GM18861 (cell line): Measurements from ENCODE around the gene TNPO3.
"Not testable (repeated sequence)": the region's sequence is repeated elsewhere in the genome, so short reads cannot be mapped to it uniquely, and the experiment has no call there.

Experiments used
- ATAC-seq: cut with Tn5 transposase; IDR thresholded peaks from one replicate; pipeline ENCODE4 v1.9.1; 2021; ENCODE audit not compliant: unreplicated experiment

The TNPO3 gene

DNA sequence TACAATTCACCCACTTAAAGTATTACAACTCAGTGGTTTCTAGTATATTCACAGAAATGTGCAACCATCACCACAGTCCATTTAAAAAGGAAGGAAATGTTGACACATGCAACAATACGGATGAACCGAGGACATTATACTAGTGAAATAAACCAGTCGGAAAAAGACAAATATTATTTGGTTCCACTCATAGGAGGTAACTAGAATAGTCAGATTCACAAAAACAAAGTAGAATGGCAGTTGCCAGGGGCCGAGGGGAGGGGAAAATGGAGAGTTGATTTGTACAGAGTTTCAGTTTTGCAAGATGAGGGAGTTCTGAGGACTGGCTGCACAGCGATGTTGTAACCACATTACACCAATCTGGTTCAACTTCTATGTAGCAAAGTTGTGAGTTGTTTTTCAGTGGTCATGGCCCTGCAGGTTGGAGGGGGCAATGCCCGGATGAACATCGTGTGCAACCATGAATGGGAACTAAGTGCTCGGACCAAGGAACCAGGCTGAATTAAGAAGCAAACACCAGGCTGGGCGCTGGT, 17.6 kb upstream of the TNPO3 start:
- no peak for ATAC-seq

DNA sequence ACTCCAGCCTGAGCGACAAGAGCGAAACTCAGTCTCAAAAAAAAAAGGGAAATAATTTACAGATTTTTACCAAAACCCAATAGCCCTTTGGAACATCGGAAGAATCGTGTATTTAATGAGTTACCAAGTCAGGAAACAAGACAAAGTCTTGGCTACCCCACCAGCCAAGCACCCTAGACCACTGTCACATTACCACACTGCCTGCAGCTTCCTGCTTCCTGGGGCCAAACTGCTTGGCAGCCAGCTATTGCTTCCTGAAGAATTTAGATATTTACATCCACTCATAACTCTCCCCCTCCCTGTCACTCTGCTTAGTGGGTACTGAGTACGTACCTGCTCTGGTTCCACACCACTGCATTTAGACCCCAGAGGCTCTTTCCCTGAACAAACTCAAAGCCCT, 14.1 kb upstream of the TNPO3 start:
- no peak for ATAC-seq

DNA sequence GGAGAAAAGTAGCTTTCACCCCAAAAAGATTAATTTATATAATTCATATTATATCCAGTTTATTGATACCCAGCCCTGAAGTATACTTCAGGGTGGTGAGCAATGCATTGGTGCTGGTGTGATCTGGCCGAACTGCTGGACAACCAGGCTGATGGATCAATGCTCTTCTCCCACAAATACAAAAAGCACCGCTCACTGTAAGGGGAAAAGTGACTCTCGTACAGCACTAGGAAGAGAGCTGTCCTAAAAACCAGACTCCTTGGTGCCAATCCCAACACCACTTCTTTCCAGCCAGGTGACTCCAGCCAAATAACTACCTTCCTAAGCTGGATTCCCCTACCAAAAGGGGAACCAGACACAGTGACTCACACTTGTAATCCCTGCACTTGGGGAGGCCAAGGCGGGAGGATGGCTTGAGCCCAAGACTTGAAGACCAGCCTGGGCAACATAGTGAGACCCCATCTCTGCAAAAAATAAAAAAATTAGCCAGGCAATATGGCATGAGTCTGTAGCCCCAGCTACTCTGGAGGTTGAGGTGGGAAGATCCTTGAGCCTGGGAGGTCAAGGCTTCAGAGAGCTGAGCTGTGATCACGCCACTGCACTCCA, 13.1 kb upstream of the TNPO3 start:
- no peak for ATAC-seq

DNA sequence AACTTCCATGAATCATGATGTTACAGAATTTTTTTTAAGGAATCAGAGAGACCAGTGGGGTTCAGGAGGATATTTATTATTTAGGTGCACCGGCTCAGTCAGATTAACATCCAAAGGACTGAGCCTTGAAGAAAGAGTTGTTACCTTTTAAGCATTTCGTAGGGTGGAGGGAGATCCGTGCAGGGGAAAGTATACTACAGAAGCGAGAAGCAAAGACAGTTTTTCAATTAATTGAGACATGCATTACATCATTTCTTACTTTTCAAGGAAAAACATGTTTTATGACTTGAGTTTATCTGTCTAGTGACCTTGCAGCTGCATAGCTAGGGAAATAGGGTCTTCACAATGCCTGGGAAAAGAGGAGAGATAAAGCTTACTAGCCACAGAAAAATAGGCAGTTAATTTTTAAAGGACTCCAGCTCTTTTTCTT, 12.2 kb upstream of the TNPO3 start:
- not testable (repeated sequence) for ATAC-seq

DNA sequence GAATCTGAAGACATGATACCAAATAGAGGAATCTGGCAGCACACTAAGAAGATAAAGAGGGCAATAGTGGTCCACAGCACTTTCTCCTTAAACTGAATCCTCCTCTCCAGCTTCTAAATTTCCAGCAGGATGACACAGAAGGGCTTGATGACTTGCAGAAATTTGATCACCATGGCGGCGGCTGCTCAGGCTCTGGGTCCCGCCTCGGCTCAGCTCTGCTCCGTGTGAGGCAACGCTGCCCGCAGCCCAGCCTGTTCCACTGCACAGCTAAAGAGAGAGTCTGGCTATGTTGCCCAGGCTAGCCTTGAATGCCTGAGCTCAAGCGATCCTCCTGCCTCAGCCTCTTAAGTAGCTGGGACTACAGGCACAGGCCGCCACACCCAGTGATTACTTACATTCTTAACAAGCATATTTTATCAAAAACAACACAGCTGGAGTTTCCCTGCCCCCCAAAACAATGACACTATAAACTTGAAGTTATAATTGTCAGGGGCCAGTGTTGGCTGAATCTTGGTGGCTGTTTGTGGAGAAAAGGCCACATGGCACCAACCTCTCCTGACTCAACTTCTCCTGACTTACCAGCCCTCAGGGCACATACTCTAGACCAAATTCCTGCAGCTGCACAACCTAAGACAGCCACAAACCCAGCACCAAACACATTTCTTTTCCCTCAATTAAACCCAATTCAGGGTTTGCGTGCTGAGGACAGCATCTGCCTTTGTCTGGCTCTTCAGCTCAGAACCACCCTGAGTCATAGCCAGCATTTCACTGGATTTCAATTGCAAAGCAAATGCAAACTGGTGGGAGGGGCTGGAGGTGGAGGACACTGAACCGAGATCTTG, 11.6 kb upstream of the TNPO3 start:
- no peak for ATAC-seq

DNA sequence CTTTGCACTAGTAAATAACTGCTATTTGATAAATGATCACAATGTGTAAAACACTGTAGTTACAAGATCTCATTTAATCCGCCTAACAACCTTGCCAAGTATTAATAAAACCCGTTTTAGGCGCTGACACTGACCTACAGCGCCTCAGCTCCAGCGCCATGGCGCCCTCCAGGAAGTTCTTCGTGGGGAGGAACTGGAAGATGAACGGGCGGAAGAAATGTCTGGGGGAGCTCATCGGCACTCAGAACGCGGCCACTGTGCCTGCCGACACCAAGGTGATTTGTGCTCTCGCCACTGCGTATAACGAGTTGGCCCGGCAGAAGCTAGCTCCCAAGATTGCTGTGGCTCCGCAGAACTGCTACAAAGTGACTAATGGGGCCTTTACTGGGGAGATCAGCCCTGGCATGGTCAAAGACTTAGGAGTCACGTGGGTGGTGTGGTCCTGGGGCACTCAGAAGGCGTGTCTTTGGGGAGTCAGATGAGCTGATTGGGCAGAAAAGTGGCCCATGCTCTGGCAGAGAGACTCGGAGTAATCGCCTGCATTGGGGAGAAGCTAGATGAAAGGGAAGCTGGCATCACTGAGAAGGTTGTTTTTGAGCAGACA, 1.1 kb upstream of the TNPO3 start:
- no peak for ATAC-seq

DNA sequence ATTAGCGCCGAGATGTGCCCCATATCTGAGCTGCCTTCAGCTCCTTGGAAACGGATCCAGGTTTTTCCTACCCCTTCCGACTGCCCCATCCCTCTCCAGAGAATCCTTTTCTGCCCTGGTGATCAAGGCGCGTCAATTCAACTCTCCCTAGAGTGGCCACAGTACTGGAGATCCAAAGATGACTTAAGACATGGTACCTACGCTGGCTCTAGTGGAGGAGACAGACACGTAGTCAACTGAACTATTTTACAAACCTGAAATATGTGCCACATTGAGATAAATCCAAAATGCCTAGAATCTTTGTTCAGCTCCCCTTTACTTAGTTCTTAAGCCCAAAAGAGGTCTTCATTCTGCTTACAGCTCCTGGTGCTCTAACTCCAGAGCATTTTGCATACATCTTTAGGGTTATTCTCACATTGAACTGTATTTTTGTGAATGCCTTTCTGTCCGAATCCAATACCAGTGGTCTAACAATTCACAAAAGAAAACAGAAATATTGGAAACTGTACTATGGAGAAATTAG, 444 bp upstream of the TNPO3 start:
- ATAC-seq, result peak; percentile 8

DNA sequence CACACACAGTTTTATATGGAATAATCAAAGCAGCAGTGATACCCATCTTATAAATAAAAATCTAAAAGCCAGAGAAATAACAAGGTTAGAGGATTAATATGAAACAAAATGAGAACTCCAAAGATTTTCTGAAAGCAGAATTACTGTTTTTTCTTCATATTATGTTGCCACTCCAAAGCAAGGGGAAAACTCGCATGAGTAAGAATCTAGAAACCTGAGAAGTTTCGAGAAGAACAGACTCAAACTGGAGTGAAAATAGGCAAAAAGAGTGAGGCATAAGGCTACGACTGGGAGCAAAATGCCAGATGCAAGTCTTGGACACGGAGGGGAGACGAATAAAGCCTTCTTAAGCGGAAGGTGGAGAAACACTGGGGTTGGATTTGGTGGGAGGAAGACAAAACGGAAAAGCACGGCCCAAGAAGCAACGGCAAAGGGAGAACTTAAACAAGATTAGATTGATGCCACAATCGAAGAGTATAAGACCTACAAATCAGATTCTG, 923 bp downstream of the TNPO3 start:
- ATAC-seq, result no peak

DNA sequence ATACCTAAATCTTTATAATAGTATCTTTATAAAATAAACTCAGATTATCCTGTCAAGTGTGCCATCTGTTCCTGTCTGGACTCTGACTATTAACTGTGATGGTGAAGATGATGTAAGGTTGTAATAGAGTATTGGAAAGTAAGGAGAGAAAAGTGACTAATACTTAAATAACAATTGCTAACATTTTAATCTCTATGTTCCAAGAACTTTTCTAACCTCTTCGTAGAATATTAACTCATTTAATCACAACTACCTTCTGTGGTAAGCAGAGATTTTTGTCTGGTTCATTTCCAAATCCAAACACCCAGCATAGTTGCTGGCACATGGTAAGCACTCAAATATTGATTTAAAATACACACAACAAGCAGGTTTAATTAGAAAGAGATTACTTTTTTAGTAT, 2.5 kb downstream of the TNPO3 start:
- no peak for ATAC-seq

DNA sequence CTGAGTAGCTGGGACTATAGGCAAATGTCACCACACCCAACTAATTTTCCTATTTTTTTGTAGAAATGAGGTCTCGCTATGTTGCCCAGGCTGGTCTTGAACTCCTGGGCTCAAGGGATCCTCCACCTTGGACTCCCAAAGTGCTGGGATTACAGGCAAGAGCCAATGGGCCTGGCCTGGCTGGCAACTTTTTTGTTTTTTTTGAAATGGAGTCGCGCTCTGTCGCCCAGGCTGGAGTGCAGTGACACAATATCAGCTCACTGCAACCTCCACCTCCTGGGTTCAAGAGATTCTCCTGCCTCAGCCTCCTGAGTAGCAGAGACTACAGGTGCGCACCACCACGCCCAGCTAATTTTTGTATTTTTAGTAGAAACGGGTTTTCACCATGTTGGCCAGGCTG, 3.5 kb downstream of the TNPO3 start:
- not testable (repeated sequence) for ATAC-seq

DNA sequence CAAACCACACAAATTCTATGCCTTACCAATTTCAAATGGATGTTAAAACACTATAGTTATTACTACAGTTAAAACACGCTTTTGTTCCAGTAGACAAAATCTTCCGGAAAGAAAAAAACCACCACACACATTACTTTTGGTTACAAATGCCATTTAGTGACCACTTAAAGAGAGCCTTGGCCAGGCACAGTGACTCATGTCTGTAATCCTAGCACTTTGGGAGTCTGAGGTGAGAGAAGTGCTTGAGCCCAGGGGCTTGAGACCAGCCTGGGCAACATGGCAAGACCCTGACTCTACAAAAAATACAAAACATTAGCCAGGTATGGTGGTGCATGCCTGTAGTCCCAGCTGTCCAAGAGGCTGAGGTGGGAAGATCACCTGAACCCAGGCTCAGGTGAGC, 7.2 kb downstream of the TNPO3 start:
- ATAC-seq, result no peak

DNA sequence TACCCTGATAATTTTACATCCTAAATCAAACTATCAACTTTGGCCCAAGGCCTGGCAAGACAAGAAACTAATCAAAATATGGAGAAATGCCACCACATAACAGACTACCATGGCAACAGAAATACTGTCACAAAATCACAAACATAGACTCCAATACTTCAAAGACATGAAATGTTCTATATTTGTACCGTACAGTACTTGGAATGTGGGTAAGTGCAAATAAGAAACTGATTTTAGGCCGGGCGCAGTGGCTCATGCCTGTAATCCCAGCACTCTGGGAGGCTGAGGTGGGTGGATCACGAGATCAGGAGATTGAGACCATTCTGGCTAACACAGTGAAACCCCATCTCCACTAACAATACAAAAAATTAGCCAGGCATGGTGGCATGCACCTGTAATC, 9.2 kb downstream of the TNPO3 start:
- no peak for ATAC-seq

DNA sequence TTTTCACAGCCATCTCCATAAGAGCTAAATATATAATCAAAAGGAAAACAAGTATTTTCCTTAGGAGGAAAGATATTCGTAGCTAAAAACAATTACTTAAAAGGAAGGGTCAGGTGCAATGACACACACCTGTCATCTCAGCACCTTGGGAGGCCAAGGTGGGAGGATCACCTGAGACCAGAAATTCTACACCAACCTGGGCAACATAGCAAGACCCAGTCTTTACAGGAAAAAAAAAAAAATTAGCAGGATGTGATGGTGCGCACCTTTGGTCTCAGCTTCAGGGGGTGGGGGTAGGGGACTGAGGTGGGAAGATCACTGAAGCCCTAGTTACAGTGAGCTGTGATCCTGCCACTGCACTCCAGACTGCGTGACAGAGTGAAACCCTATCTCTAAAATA, 11.9 kb downstream of the TNPO3 start:
- no peak for ATAC-seq

DNA sequence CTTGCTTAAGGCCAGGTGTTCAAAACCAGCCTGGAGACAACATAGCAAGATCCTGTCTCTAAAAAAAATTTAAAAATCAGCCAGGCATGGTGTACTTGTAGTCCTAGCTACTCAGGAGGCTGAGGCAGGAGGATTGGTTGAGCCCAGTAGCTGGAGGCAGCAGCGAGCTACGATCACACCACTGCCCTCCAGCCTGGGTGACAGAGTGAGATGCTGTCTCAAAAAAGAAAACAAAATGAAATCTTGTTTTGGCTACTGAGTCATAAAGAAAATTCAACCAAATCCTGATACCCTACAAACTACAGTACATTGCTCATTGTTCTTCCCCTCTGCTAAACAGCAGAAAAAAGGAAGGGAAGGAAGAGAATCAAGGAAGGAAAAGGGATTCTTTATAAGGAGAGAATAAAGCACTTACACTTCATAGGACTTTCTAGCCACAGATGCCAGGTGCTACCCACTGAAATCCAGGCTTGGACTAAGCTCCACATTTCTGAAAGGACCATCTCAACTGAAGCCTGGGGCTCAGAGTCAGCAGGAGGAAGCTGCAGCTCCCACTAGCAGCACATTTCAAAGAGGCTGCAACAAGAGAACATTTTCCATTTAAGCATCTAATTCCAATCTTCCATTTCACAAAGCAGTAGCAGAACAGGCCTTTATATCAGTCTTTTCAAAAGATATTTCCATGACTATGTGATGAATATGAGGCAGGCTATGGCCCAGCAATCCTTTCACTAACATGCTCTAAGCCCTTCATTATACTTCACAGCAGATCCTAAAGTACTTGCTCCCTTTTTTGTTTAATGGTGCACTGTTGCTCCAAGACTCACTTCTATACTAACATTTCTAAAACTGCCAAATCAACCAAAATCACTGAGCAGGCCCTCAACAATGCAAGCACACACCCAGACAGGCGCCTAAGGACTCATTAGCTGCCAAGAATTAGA, 13.5 kb downstream of the TNPO3 start:
- no peak for ATAC-seq

DNA sequence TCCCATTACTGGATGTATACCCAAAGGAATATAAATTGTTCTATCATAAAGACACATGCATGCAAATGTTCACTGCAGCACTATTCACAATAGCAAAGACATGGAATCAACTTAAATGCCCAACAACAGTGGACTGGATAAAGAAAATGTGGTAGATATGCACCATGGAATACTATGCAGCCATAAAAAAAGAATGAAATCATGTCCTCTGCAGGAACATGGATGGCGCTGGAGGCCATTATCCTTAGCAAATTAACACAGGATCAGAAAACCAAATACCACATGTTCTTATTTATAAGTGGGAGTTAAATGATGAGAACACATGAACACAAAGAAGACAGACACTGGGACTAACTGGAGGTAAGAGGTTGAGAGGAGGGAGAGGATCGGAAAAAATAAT, 16.4 kb downstream of the TNPO3 start:
- ATAC-seq, result not testable (repeated sequence)

DNA sequence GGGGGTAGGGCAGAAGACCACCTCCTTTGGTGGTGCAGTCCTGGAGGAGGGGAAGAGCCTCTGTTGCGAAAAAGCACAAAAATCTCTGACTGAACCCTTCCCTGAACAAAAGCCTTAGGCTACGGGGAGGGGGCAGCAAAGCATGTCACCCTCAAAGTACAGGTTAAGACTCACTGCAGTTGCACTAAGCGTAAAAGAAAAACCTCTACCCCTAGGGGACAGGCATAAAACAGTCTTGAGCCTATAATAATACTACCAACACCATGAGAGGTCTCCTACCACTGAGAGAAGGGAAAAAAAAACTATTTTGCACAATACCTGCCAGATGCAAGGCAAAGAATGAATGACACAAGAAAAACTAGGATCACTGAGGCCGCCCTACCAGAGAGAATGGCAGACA, 17.3 kb downstream of the TNPO3 start:
- ATAC-seq, result no peak

DNA sequence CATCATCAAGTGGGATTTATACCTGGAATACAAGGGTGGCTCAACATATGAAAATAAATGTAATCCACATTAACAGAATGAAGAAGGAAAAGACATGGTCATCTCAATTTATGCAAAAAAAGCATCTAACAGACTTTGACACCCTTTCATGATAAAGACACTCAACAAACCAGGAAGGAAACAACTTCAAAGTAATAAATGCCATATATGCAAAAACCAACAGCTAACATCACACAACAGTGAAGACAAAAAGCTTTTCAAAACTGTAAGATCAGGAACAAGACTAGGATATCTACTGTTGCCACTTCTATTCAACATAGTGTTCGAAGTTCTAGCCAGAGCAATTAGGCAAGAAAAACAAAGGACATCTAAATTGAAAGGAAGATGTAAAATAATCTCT, 22.9 kb downstream of the TNPO3 start:
- ATAC-seq, result no peak

DNA sequence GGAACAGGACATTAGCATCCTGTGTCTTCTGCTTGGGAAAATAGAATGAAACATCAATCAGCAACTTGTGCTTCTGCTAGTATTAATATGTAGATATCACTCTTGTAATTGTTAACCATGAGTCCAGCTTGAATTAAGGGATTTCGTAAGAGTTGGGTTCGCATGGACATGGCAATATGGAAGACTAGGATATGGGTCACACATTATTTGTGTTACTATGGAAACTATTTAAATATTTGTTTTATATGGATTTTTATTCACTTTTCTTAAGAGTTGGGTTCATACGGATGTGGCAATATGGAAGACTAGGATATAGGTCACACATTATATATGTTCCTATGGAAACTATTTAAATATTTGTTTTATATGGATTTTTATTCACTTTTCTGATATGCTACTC, 24.5 kb downstream of the TNPO3 start:
- no peak for ATAC-seq

DNA sequence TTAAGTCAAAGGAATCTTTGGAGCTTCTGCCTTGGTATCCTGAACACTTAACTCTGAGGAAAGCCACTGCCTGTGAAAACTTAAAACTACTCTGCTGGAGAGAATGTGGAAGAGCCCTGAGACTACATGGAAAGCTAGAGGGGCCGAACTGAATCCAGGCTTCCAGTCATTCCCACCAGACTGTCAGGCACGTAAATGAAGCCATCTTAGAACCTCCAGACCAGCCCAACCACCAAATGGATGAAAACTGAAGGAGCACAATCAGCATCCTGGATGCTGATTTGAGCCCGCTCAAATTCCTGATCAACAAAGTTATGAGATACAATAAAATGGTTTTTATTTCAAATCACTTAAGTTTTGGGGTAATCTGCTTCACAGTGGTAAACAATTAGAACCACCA, 30.8 kb downstream of the TNPO3 start:
- no peak for ATAC-seq

DNA sequence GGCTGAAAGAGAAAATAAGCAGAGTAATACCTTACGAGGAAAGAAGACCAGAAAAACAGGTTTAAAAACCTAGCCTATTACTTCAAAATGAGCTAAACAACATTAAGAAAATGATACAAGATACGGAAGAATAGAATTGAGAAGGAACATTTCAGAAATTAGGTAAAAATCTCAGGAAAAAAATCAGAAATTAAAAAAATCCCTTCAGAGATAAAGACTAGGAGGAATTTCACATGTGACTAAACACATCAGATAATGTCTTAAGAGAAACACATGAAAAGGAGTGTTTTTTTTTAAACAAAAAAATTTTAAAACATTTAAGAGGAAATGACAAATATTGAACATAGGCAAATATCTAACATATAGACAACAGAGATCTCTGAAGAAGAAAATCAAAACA, 33.3 kb downstream of the TNPO3 start:
- no peak for ATAC-seq
